ENCODE measurements around the gene SP8. TPM values are rescaled to one million over a fixed set of nuclear protein-coding genes. Genes with fewer than 3 reads are reported as not detected.
"Not testable (repeated sequence)": the region's sequence is repeated elsewhere in the genome, so short reads cannot be mapped to it uniquely, and the experiment has no call there.

SP8 gene
- total RNA-seq (2021) (44.1 to 63.6 TPM (median 45.9 TPM) in 3 replicates), Bru-seq, nascent RNA (percentile 99 among the genes with signal in this experiment)
- long read RNA-seq, experiment 1, transcript SP8-201 (3 exons, 1,714 nt): minor isoform, 8 of 92 reads
- long read RNA-seq, experiment 1, transcript SP8-202 (2 exons, 1,618 nt): major isoform, 29 of 92 reads
- long read RNA-seq, experiment 1, partial matches to known transcripts: 7 of 92 reads
- long read RNA-seq, experiment 1, other reads (novel, unspliced or antisense): 45 of 92 reads
- long read RNA-seq, experiment 2, transcript SP8-202 (2 exons, 1,618 nt): major isoform, 9 of 68 reads
- long read RNA-seq, experiment 2, partial matches to known transcripts: 1 of 68 reads
- long read RNA-seq, experiment 2, other reads (novel, unspliced or antisense): 54 of 68 reads
- long read RNA-seq, experiment 3, partial matches to known transcripts: 0 of 2 reads
- long read RNA-seq, experiment 3, other reads (novel, unspliced or antisense): 2 of 2 reads

GRCh38 chr7:20786779-20787659 lies at the start of gene SP8:
SP8 (minus strand) TSS chr7:20786886; CDS start chr7:20786798, 88 bp downstream.
- POLR2A ChIA-PET: interaction anchor here (1.0 to 3.1 kb wide), 3 partner anchors 10 to 48 kb away, joined by 3 to 16 read pairs (median 15); no protein-coding TSS in a partner anchor
- TF ChIP-seq ZNF416 (CRISPR knock-in tag; IDR thresholded peaks at IDR 0.05) (no peak), ZBTB43 (CRISPR knock-in tag; IDR thresholded peaks at IDR 0.05) (peak; percentile 99), ETV6 (CRISPR knock-in tag; IDR thresholded peaks at IDR 0.05) (peak; percentile 55), ZNF121 (CRISPR knock-in tag; IDR thresholded peaks at IDR 0.05) (0 out of 2 replicates have a peak, but pooled peaks have one; percentile 22), E2F5 (CRISPR knock-in tag; IDR thresholded peaks at IDR 0.05) (no peak)

GRCh38 chr7:20836424-20836823 lies 49.7 kb upstream of the SP8 start:
- Mint-ChIP-seq H3K4me1 (peaks cover 25% of the 10 kb centered on the region), H3K4me3 (peak overlapping the region; percentile 56)
- not testable (repeated sequence) for H3K36me3 Mint-ChIP-seq; DNase-seq (ENCODE audit: low spot score); H3K27ac Mint-ChIP-seq; ATAC-seq; H3K27me3 Mint-ChIP-seq (ENCODE audit: low read depth); H3K9me3 Mint-ChIP-seq
- ChIA-PET POLR2A (interaction anchor here (0.6 kb wide), 1 partner anchor 46 kb away, joined by 3 read pairs; no protein-coding TSS in a partner anchor), CTCF (interaction anchor here (1.0 kb wide), 1 partner anchor 418 kb away, joined by 3 read pairs; no protein-coding TSS in a partner anchor)

More at GRCh38 chr7:20786779-20787659, at the start of gene SP8:
- peaks cover 53% of the 10 kb centered on the region for H3K4me1 Mint-ChIP-seq
- peak; percentile 87 for DNase-seq (ENCODE audit: low spot score)
- peak within 1 kb of the TSS; percentile 90 for H3K4me3 Mint-ChIP-seq
- peaks cover 7% of the 10 kb centered on the region for H3K36me3 Mint-ChIP-seq
- CTCF ChIA-PET: interaction anchor here (1.4 to 3.0 kb wide), 5 partner anchors 9 to 467 kb away, joined by 3 to 21 read pairs (median 7); no protein-coding TSS in a partner anchor
- H3K27ac Mint-ChIP-seq: peak within 1 kb of the TSS; percentile 91
- H3K27me3 Mint-ChIP-seq (ENCODE audit: low read depth): peaks cover 55% of the 10 kb centered on the region
- ATAC-seq: peak; percentile 23
- H3K9me3 Mint-ChIP-seq: no peaks in the 10 kb centered on the region

GRCh38 chr7:20835111-20835750 lies 48.5 kb upstream of the SP8 start:
- Mint-ChIP-seq H3K27ac (peak overlapping the region; percentile 84), H3K4me3 (peak overlapping the region; percentile 62), H3K4me1 (peaks cover 30% of the 10 kb centered on the region), H3K9me3 (no peaks in the 10 kb centered on the region), H3K27me3 (ENCODE audit: low read depth) (no peaks in the 10 kb centered on the region), H3K36me3 (no peaks in the 10 kb centered on the region)
- DNase-seq (ENCODE audit: low spot score): peak; percentile 58
- no peak for TF ChIP-seq SMAD3 (CRISPR knock-in tag; IDR thresholded peaks at IDR 0.05; ENCODE audit: borderline replicate concordance)
- 0 out of 2 replicates have a peak, but pooled peaks have one; percentile 27 for TF ChIP-seq SP1 (CRISPR knock-in tag; conservative IDR thresholded peaks at IDR 0.05)
- TF ChIP-seq MAX (CRISPR knock-in tag; IDR thresholded peaks at IDR 0.05): peak; percentile 48
- ChIA-PET CTCF (interaction anchor here (0.8 to 2.3 kb wide), 9 partner anchors 9 to 419 kb away, joined by 3 to 14 read pairs (median 3); partner anchors contain the start of gene SP8), POLR2A (interaction anchor here (0.8 to 1.5 kb wide), 2 partner anchors 49 to 57 kb away, joined by 3 to 10 read pairs; partner anchors contain the start of gene SP8)
- peak; percentile 88 for ATAC-seq

GRCh38 chr7:20834656-20835055 lies 48.0 kb upstream of the SP8 start:
- H3K27ac Mint-ChIP-seq: no peak overlapping the region
- TF ChIP-seq FOXP4 (CRISPR knock-in tag; IDR thresholded peaks at IDR 0.05) (no peak), FOXP1 (CRISPR knock-in tag; IDR thresholded peaks at IDR 0.05; ENCODE audit: borderline replicate concordance) (no peak), CTCF (IDR thresholded peaks at IDR 0.05) (peak; percentile 35; the same call in 1 of the 2 replicates), USF2 (CRISPR knock-in tag; IDR thresholded peaks at IDR 0.05) (no peak), MAX (CRISPR knock-in tag; IDR thresholded peaks at IDR 0.05) (no peak), SP1 (CRISPR knock-in tag; conservative IDR thresholded peaks at IDR 0.05) (no peak)

More at GRCh38 chr7:20834656-20835055, 48.0 kb upstream of the SP8 start:
- H3K27me3 Mint-ChIP-seq (ENCODE audit: low read depth): no peaks in the 10 kb centered on the region
- H3K9me3 Mint-ChIP-seq: no peaks in the 10 kb centered on the region
- H3K4me1 Mint-ChIP-seq: peaks cover 34% of the 10 kb centered on the region
- POLR2A ChIA-PET: interaction anchor here (0.8 to 1.5 kb wide), 2 partner anchors 48 to 56 kb away, joined by 3 to 10 read pairs; partner anchors contain the start of gene SP8
- DNase-seq (ENCODE audit: low spot score) (no peak), ATAC-seq (peak; percentile 43; the same call in 1 of the 2 replicates)
- CTCF ChIA-PET: interaction anchor here (0.8 to 2.3 kb wide), 9 partner anchors 9 to 419 kb away, joined by 3 to 14 read pairs (median 3); partner anchors contain the start of gene SP8
- no peaks in the 10 kb centered on the region for H3K36me3 Mint-ChIP-seq
- H3K4me3 Mint-ChIP-seq: no peak overlapping the region; the same call in 1 of the 2 replicates

Measured in WTC11 (cell line).